DOHH2 (cell line): ENCODE measurements around the gene DDR2.
"Not testable (repeated sequence)": the region's sequence is repeated elsewhere in the genome, so short reads cannot be mapped to it uniquely, and the experiment has no call there.

Experiments used
- H3F3A ChIP-seq: fragments of 200-600 bp; sonication (generic), shearing (Covaris generic); 2 replicates; pipeline ENCODE4 v1.6.0; 2016; ENCODE audit warnings: antibody characterized with exemption, mild to moderate bottlenecking; ENCODE audit not compliant: control insufficient read depth, insufficient read depth
- H3K27ac ChIP-seq: fragments of 200-600 bp; sonication (generic); 2 replicates; pipeline ENCODE4 v1.5.1; 2014; ENCODE audit warnings: low read depth, mild to moderate bottlenecking, low read length, moderate library complexity
- H3K27me3 ChIP-seq: fragments of 200-600 bp; sonication (generic); 2 replicates; pipeline ENCODE4 v1.6.1; 2014; ENCODE audit warnings: mild to moderate bottlenecking, low read length, mixed read lengths; ENCODE audit not compliant: control insufficient read depth
- H3K36me3 ChIP-seq: fragments of 200-600 bp; sonication (generic); 2 replicates; pipeline ENCODE4 v1.6.1; 2014; ENCODE audit warnings: mild to moderate bottlenecking, low read length, moderate library complexity, mixed read lengths; ENCODE audit not compliant: control insufficient read depth
- H3K4me1 ChIP-seq: fragments of 200-600 bp; sonication (generic); 2 replicates; pipeline ENCODE4 v1.6.1; 2014; ENCODE audit warnings: mild to moderate bottlenecking, low read length, mixed read lengths; ENCODE audit not compliant: control insufficient read depth
- H3K4me2 ChIP-seq: fragments of 200-600 bp; sonication (generic); 2 replicates; pipeline ENCODE4 v1.6.0; 2014; ENCODE audit warnings: mild to moderate bottlenecking, low read length, moderate library complexity
- H3K4me3 ChIP-seq: fragments of 200-600 bp; sonication (generic); 2 replicates; pipeline ENCODE4 v1.5.1; 2014; ENCODE audit warnings: mild to moderate bottlenecking, low read length, mixed read lengths
- H3K79me2 ChIP-seq: fragments of 200-600 bp; sonication (generic); 2 replicates; pipeline ENCODE4 v1.6.1; 2014; ENCODE audit warnings: mild to moderate bottlenecking, low read length, mixed read lengths; ENCODE audit not compliant: control insufficient read depth
- H3K9me2 ChIP-seq: fragments of 200-600 bp; sonication (generic); replicated peaks from 2 replicates; pipeline ENCODE4 v1.6.1; 2014; ENCODE audit warnings: mild to moderate bottlenecking, low read length, mixed read lengths; ENCODE audit not compliant: control insufficient read depth
- H3K9me3 ChIP-seq: fragments of 200-600 bp; sonication (generic); 2 replicates; pipeline ENCODE4 v1.6.1; 2014; ENCODE audit warnings: antibody characterized with exemption, low read length, mixed read lengths; ENCODE audit not compliant: control insufficient read depth, insufficient read depth
- H4K20me1 ChIP-seq: fragments of 200-600 bp; sonication (generic); 2 replicates; pipeline ENCODE4 v1.6.0; 2014; ENCODE audit warnings: low read depth, mild to moderate bottlenecking, antibody characterized with exemption, low read length, moderate library complexity; ENCODE audit not compliant: control insufficient read depth, insufficient read depth
- EZH2phosphoT487 ChIP-seq: fragments of 200-600 bp; sonication (generic); IDR thresholded peaks from 2 replicates; pipeline ENCODE4 v1.6.1; 2017; ENCODE audit warnings: borderline replicate concordance, mild to moderate bottlenecking, antibody characterized with exemption, low read length, moderate library complexity, mixed read lengths
- TF ChIP-seq, protein P1 (sequence below): fragments of 200-600 bp; sonication (generic); IDR thresholded peaks from one replicate; pipeline ENCODE4 v1.5.1; 2014; ENCODE audit warnings: antibody characterized with exemption, mild to moderate bottlenecking, low read depth, low read length; ENCODE audit not compliant: poor library complexity, severe bottlenecking

DDR2 gene

DNA sequence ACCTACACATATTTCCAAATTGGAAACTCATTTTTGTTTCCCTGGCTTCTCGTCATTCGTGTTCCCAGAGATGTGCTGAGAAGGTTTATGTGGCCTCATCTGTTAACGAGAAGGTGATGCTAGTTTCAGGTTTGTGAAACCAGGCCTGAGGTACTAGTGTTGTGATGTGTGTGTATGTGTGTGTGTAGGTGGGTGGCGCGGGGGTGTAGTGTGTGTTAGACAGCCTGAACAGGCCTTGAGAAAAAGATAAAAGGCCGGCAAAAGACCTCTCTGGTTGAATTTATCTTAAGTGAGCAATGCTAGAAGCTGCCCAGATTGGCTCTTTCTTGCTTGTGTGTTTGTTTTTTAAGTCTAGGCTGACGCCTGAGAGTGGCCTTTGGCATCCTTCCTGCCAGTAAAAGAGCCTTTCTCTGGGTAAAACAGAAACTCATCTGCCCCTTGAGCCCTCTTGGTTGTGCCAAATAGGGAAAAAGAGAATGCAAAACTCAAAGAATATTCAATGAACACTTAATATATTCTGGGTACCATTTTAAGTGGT lies 92.4 kb downstream of the DDR2 start:
- H3K27ac ChIP-seq = no peak overlapping the region
- H3K79me2 ChIP-seq = no peaks in the 10 kb centered on the region
- H3K4me1 ChIP-seq = no peaks in the 10 kb centered on the region
- no peak overlapping the region for H3K4me2 ChIP-seq
- H3K27me3 ChIP-seq = 0 out of 2 replicates have a peak, but pooled peaks cover 2% of the 10 kb centered on the region
- H3K9me3 ChIP-seq = no peaks in the 10 kb centered on the region
- no peaks in the 10 kb centered on the region for H3K9me2 ChIP-seq
- H3K4me3 ChIP-seq = no peak overlapping the region
- H3K36me3 ChIP-seq = no peaks in the 10 kb centered on the region
- no peaks in the 10 kb centered on the region for H4K20me1 ChIP-seq
- TF ChIP-seq, protein P1, sequence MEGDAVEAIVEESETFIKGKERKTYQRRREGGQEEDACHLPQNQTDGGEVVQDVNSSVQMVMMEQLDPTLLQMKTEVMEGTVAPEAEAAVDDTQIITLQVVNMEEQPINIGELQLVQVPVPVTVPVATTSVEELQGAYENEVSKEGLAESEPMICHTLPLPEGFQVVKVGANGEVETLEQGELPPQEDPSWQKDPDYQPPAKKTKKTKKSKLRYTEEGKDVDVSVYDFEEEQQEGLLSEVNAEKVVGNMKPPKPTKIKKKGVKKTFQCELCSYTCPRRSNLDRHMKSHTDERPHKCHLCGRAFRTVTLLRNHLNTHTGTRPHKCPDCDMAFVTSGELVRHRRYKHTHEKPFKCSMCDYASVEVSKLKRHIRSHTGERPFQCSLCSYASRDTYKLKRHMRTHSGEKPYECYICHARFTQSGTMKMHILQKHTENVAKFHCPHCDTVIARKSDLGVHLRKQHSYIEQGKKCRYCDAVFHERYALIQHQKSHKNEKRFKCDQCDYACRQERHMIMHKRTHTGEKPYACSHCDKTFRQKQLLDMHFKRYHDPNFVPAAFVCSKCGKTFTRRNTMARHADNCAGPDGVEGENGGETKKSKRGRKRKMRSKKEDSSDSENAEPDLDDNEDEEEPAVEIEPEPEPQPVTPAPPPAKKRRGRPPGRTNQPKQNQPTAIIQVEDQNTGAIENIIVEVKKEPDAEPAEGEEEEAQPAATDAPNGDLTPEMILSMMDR = no peak
- TF ChIP-seq EZH2phosphoT487 = no peak
- H3F3A ChIP-seq = no peaks in the 10 kb centered on the region

DNA sequence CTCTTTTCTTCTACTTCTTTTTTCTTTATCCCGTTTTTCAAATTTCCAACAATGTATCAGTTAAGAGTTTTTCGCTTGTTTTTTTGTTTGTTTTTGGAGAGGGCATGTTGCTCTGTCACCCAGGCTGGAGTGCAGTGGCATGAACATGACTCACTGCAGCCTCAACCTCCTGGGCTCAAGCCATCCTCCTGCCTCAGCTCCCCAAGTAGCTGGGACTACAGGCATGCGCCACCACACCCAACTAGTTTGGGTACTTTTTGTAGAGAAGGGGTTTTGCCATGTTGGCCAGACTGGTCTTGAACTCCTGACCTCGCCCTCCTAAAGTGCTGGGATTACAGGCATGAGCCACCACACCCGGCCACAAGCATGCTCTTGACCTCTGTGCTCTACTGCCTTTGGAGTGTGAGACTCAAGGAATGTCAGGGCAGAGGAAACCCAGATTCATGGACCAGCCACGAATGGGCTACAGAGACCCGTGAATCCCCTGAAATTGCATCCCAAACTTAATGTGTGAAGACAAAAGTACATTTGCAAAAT lies 93.1 kb downstream of the DDR2 start:
- H3K9me3 ChIP-seq = no peaks in the 10 kb centered on the region
- 0 out of 2 replicates have a peak, but pooled peaks cover 2% of the 10 kb centered on the region for H3K27me3 ChIP-seq
- H3K4me1 ChIP-seq = no peaks in the 10 kb centered on the region
- H3K9me2 ChIP-seq = no peaks in the 10 kb centered on the region
- H3K36me3 ChIP-seq = no peaks in the 10 kb centered on the region
- no peak overlapping the region for H3K4me2 ChIP-seq
- TF ChIP-seq EZH2phosphoT487 = no peak
- TF ChIP-seq, protein P1 = no peak
- no peaks in the 10 kb centered on the region for H3F3A ChIP-seq
- H3K27ac ChIP-seq = no peak overlapping the region
- no peaks in the 10 kb centered on the region for H3K79me2 ChIP-seq
- no peak overlapping the region for H3K4me3 ChIP-seq
- no peaks in the 10 kb centered on the region for H4K20me1 ChIP-seq

DNA sequence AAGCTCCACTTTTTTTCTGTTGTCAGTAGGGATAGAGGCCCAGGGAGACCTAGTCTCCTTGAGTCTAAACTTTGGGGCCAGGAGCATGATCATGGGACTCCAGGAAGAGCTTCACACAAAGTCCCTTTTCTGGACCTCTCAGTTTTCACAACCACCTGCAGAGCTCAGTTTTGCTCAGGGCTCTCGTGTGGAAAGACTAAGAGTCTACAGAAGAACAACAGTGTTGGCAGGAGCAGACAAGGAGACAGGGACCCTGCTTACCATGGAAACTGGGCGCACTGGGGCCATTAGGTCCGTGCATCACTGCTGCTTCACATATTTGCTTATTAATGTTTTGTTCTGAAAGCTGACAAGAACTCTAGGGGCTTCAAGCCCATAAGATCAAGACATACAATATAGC lies 94.3 kb downstream of the DDR2 start:
- Histone ChIP-seq H3K27ac (no peak overlapping the region), H3K4me3 (no peak overlapping the region), H3K36me3 (no peaks in the 10 kb centered on the region), H3K79me2 (no peaks in the 10 kb centered on the region), H3K4me1 (no peaks in the 10 kb centered on the region), H3K9me2 (no peaks in the 10 kb centered on the region), H3K27me3 (no peaks in the 10 kb centered on the region), H3K4me2 (no peak overlapping the region), H4K20me1 (no peaks in the 10 kb centered on the region), H3F3A (no peaks in the 10 kb centered on the region), H3K9me3 (no peaks in the 10 kb centered on the region)
- TF ChIP-seq, protein P1 = no peak
- TF ChIP-seq EZH2phosphoT487 = no peak

DNA sequence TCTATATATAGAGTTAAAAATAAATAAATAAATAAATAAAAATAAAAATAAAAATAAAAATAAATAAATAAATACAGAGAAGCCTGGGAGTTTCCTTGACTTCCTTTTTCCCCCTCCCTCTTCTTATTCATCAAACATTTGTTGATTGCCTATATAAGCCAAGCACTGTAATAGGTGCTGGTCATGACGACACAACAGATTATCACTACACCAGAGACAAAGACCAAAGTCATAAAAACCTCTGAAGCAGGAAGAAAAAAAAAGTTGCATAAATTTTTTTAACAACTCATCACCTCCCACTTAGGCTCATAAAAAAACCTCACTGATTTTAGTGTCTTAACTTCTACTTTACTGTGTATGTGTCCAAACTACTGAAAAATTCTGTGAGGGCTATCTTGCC lies 95.2 kb downstream of the DDR2 start:
- not testable (repeated sequence) for H3K9me3 ChIP-seq, H3K4me2 ChIP-seq, H4K20me1 ChIP-seq, H3K27ac ChIP-seq, H3K36me3 ChIP-seq, H3K9me2 ChIP-seq, H3K4me1 ChIP-seq, H3F3A ChIP-seq, H3K27me3 ChIP-seq, H3K79me2 ChIP-seq, H3K4me3 ChIP-seq
